ENCODE measurements around the gene WDFY3.

GRCh38 chr4:84688605-84689004 lies 277.9 kb downstream of the WDFY3 start:
- TF ChIP-seq, protein P1, sequence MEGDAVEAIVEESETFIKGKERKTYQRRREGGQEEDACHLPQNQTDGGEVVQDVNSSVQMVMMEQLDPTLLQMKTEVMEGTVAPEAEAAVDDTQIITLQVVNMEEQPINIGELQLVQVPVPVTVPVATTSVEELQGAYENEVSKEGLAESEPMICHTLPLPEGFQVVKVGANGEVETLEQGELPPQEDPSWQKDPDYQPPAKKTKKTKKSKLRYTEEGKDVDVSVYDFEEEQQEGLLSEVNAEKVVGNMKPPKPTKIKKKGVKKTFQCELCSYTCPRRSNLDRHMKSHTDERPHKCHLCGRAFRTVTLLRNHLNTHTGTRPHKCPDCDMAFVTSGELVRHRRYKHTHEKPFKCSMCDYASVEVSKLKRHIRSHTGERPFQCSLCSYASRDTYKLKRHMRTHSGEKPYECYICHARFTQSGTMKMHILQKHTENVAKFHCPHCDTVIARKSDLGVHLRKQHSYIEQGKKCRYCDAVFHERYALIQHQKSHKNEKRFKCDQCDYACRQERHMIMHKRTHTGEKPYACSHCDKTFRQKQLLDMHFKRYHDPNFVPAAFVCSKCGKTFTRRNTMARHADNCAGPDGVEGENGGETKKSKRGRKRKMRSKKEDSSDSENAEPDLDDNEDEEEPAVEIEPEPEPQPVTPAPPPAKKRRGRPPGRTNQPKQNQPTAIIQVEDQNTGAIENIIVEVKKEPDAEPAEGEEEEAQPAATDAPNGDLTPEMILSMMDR (conservative IDR thresholded peaks at IDR 0.05; ENCODE audit: low read depth, low read length) = no peak
- TF ChIP-seq MAZ (IDR thresholded peaks at IDR 0.05; ENCODE audit: borderline replicate concordance, low read depth, low read length) (no peak), MAFK (IDR thresholded peaks at IDR 0.05; ENCODE audit: low read depth, low read length) (no peak), POLR2A (IDR thresholded peaks at IDR 0.05; ENCODE audit: low read depth, low read length) (no peak), NFE2L2 (IDR thresholded peaks at IDR 0.05; ENCODE audit: low read depth, low read length) (no peak)
